H1 (cell line): ENCODE results near the gene MXD3.

ENCODE experiments used
- CEBPB ChIP-seq: IDR thresholded peaks from 2 replicates; pipeline ENCODE4 v1.6.1; 2012; ENCODE audit warnings: low read depth, low read length
- CTCF ChIP-seq, 3 experiments: IDR thresholded peaks; 1 replicate in 2 of 3; 2 replicates in 1 of 3; pipeline versions ENCODE4 v1.5.1 to v1.6.1; 2011; ENCODE audit warnings: low read length in 3 of 3, mild to moderate bottlenecking in 3 of 3, inconsistent platforms in 2 of 3, low read depth in 1 of 3, moderate library complexity in 1 of 3; ENCODE audit not compliant: insufficient read depth in 1 of 3; ENCODE audit errors: control extremely low read depth in 1 of 3
- HDAC6 ChIP-seq: IDR thresholded peaks from one replicate; pipeline ENCODE4 v1.7.1; 2012; ENCODE audit warnings: low read depth, mild to moderate bottlenecking, inconsistent platforms, low read length, moderate library complexity
- SIN3A ChIP-seq, 2 experiments: IDR thresholded peaks in 1 of 2; conservative IDR thresholded peaks in 1 of 2; 2 replicates each; pipeline ENCODE4 v1.6.1; 2011 to 2012; ENCODE audit warnings: low read length in 2 of 2, improper control_type of control experiment in 1 of 2, low read depth in 1 of 2, mild to moderate bottlenecking in 1 of 2

GRCh38 chr5:177354256-177354655 is 42.6 kb upstream of the MXD3 start:
- TF ChIP-seq CTCF (IDR thresholded peaks at IDR 0.05; ENCODE audit: control extremely low read depth in 1 of 3, insufficient read depth in 1 of 3, low read depth in 1 of 3, low read length in 3 of 3) (no peak), CEBPB (no peak), HDAC6 (no peak), SIN3A (conservative IDR thresholded peaks at IDR 0.05 in 1 of 2, IDR thresholded peaks at IDR 0.05 in 1 of 2; ENCODE audit: low read depth in 1 of 2, low read length in 2 of 2) (no peak)
